Measurements from ENCODE around the gene PSMB10. TPM values are rescaled to one million over a fixed set of nuclear protein-coding genes. Genes with fewer than 3 reads are reported as not detected.

PSMB10 gene
- total RNA-seq, 1 experiment from 2014 or later, result 36.6 TPM

DNA sequence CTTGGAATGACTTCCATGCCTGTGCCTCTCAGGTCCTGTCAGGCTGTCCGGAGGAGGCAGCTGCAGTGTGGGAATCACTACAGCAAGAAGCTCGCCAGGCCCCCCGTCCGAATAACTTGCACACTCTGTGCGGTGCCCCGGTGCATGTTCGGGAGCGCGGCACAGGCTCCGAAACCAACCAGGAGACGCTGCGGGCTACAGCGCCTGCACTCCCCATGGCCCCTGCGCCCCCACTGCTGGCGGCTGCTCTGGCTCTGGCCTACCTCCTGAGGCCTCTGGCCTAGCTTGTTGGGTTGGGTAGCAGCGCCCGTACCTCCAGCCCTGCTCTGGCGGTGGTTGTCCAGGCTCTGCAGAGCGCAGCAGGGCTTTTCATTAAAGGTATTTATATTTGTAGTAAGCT is 50.7 kb downstream of the PSMB10 start:
- H3K36me3 ChIP-seq (replicated peaks; ENCODE audit: control insufficient read depth, insufficient read depth, low read length), result peaks cover 23% of the 10 kb centered on the region
- H3K27me3 ChIP-seq (ENCODE audit: control insufficient read depth, insufficient read depth, low read length), result no peaks in the 10 kb centered on the region
- DNase-seq, result peak; percentile 53
- H3K4me3 ChIP-seq (ENCODE audit: insufficient read depth, low read depth, low read length), result no peak overlapping the region

DNA sequence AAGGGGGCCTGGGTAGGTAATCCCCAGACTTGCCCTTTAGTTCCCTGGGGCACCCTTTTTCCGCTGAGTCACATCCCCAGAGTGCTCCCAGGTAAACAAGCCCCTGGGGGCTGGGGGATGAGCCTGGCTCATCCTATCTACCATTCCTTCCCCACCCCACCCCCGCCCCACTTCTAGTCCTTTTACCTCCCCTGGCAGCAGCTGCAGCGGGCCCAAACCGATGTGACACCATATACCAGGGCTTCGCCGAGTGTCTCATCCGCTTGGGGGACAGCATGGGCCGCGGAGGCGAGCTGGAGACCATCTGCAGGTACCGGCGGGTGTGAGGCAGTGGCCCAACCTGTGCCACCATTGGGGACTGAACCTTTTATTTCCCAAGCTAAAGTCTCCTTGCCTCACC is 51.1 kb downstream of the PSMB10 start:
- Histone ChIP-seq H3K27me3 (ENCODE audit: control insufficient read depth, insufficient read depth, low read length) (no peaks in the 10 kb centered on the region), H3K4me3 (ENCODE audit: insufficient read depth, low read depth, low read length) (no peak overlapping the region), H3K36me3 (replicated peaks; ENCODE audit: control insufficient read depth, insufficient read depth, low read length) (peaks cover 26% of the 10 kb centered on the region)
- DNase-seq, result peak; percentile 77

DNA sequence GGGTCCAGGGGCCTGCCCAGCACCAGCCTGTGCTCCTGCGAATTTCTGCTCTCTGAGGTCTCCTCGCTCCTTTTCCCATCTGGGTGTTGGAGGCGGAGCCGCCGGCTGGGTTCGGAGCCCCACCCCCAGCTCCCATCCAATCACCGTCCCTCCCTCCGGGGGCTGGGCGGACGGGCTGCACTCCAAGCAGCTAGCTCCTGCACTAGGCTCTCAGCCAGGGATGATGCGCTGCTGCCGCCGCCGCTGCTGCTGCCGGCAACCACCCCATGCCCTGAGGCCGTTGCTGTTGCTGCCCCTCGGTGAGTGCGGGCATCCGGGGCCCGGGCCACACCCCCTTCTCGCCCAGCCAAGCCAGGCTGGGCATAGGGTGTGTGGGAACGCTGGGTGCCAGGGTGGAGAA is 52.0 kb downstream of the PSMB10 start, which contains the start of gene NRN1L:
Gene NRN1L, plus strand, starts transcription at position 202 of the 400 bp plus-strand sequence. Its CDS starts 19 bp downstream, at position 221.
- Histone ChIP-seq H3K4me3 (ENCODE audit: insufficient read depth, low read depth, low read length) (peak within 1 kb of the TSS; percentile 12; the same call in 1 of the 2 replicates), H3K27me3 (ENCODE audit: control insufficient read depth, insufficient read depth, low read length) (no peaks in the 10 kb centered on the region), H3K36me3 (replicated peaks; ENCODE audit: control insufficient read depth, insufficient read depth, low read length) (peaks cover 32% of the 10 kb centered on the region)
- DNase-seq, result peak; percentile 99

Other genes with a start within 250 kb of the PSMB10 start
- gene GFOD2, start 217.5 kb downstream of the PSMB10 start, total RNA-seq (2014; rRNA removed; shearing (Covaris generic)), result 25.3 and 26.2 TPM in 2 replicates
- gene RANBP10, start 130.3 kb downstream of the PSMB10 start, total RNA-seq (2014; rRNA removed; shearing (Covaris generic)), result 7.2 and 7.3 TPM in 2 replicates
- gene TSNAXIP1, start 130.0 kb downstream of the PSMB10 start, total RNA-seq (2014; rRNA removed; shearing (Covaris generic)), result 0.15 and 0.21 TPM in 2 replicates
- gene THAP11, start 94.5 kb downstream of the PSMB10 start, total RNA-seq (2014; rRNA removed; shearing (Covaris generic)), result 57.6 and 67.0 TPM in 2 replicates
- gene NUTF2, start 89.9 kb downstream of the PSMB10 start, total RNA-seq (2014; rRNA removed; shearing (Covaris generic)), result 295 and 340 TPM in 2 replicates
- gene CENPT, start 89.2 kb downstream of the PSMB10 start, total RNA-seq (2014; rRNA removed; shearing (Covaris generic)), result 34.9 and 43.7 TPM in 2 replicates
- 88.0 and 96.6 TPM in 2 replicates for gene EDC4, start 63.8 kb downstream of the PSMB10 start, total RNA-seq (2014; rRNA removed; shearing (Covaris generic))
- 5.3 and 7.6 TPM in 2 replicates for gene NRN1L, start 52.0 kb downstream of the PSMB10 start, total RNA-seq (2014; rRNA removed; shearing (Covaris generic))
- gene PSKH1, start 43.6 kb downstream of the PSMB10 start, total RNA-seq (2014; rRNA removed; shearing (Covaris generic)), result 18.8 and 20.1 TPM in 2 replicates
- 2.4 and 3.7 TPM in 2 replicates for gene CTRL, start 5.0 kb downstream of the PSMB10 start, total RNA-seq (2014; rRNA removed; shearing (Covaris generic))
- gene LCAT, start 7.3 kb upstream of the PSMB10 start, total RNA-seq (2014; rRNA removed; shearing (Covaris generic)), result 5.2 and 6.7 TPM in 2 replicates
- 43.2 and 56.6 TPM in 2 replicates for gene SLC12A4, start 31.8 kb upstream of the PSMB10 start, total RNA-seq (2014; rRNA removed; shearing (Covaris generic))
- 0.03 and 0.48 TPM in 2 replicates for gene DPEP3, start 43.6 kb upstream of the PSMB10 start, total RNA-seq (2014; rRNA removed; shearing (Covaris generic))
- gene DPEP2, start 62.6 kb upstream of the PSMB10 start, total RNA-seq (2014; rRNA removed; shearing (Covaris generic)), result 0.33 TPM in 1 of 2 replicates, not detected in the other
- not detected in 2 replicates for gene DPEP2NB, start 79.1 kb upstream of the PSMB10 start, total RNA-seq (2014; rRNA removed; shearing (Covaris generic))
- 19.4 and 26.4 TPM in 2 replicates for gene DDX28, start 86.4 kb upstream of the PSMB10 start, total RNA-seq (2014; rRNA removed; shearing (Covaris generic))
- gene DUS2, start 86.4 kb upstream of the PSMB10 start, total RNA-seq (2014; rRNA removed; shearing (Covaris generic)), result 46.9 and 54.9 TPM in 2 replicates
- gene NFATC3, start 148.5 kb upstream of the PSMB10 start, total RNA-seq (2014; rRNA removed; shearing (Covaris generic)), result 22.9 and 27.7 TPM in 2 replicates

Measured in H7 (cell line).